Measurements from ENCODE around the gene MUC3A.
"Not testable (repeated sequence)": the region's sequence is repeated elsewhere in the genome, so short reads cannot be mapped to it uniquely, and the experiment has no call there.

The MUC3A gene

GRCh38 chr7:101007361-101007760, 58.0 kb downstream of the MUC3A start:
- not testable (repeated sequence) for H2AK5ac ChIP-seq (ENCODE audit: low read depth, low read length); H2BK120ac ChIP-seq (ENCODE audit: low read depth, low read length); H4K91ac ChIP-seq (ENCODE audit: low read depth, low read length, poor library complexity); H3K27me3 ChIP-seq (ENCODE audit: control insufficient read depth in 3 of 3, insufficient read depth in 3 of 3, low read depth in 1 of 3, low read length in 3 of 3); H2BK12ac ChIP-seq (ENCODE audit: low read length); H2AFZ ChIP-seq (ENCODE audit: low read length); H3K36me3 ChIP-seq (replicated peaks in 1 of 2; ENCODE audit: control insufficient read depth in 2 of 2, insufficient read depth in 2 of 2, low read length in 2 of 2); H3K23ac ChIP-seq (ENCODE audit: low read depth, low read length, poor library complexity); H3K4me3 ChIP-seq (ENCODE audit: low read length in 2 of 2); H3K18ac ChIP-seq (ENCODE audit: low read length); H3K14ac ChIP-seq (ENCODE audit: low read length); H2BK5ac ChIP-seq (ENCODE audit: low read length); H2BK15ac ChIP-seq (ENCODE audit: low read length); H3K4ac ChIP-seq (ENCODE audit: low read length); H4K8ac ChIP-seq (ENCODE audit: low read depth, low read length); H3K4me1 ChIP-seq (ENCODE audit: control insufficient read depth in 2 of 2, insufficient read depth in 1 of 2, low read depth in 1 of 2, low read length in 2 of 2); H3K9me3 ChIP-seq (replicated peaks in 1 of 2; ENCODE audit: control insufficient read depth in 2 of 2, insufficient read depth in 1 of 2, low read depth in 1 of 2, low read length in 2 of 2); H3K4me2 ChIP-seq (ENCODE audit: insufficient read depth, low read length, poor library complexity, severe bottlenecking); DNase-seq (ENCODE audit: low spot score); H3K27ac ChIP-seq (replicated peaks; ENCODE audit: low read length); H3K79me1 ChIP-seq (ENCODE audit: low read depth, low read length); H3K9ac ChIP-seq (ENCODE audit: low read depth, low read length, poor library complexity)
- no CpG with 5 or more reads among the region's 2 CpGs for WGBS, 2 donors (ENCODE audit: extremely low coverage in 2 of 2, insufficient read length in 2 of 2, insufficient replicate concordance in 1 of 2)

- Histone ChIP-seq H2BK5ac (ENCODE audit: low read length) (no peak overlapping the region), H4K8ac (ENCODE audit: low read depth, low read length) (no peak overlapping the region), H3K9ac (ENCODE audit: low read depth, low read length, poor library complexity) (peak overlapping the region; percentile 37), H3K27ac (replicated peaks; ENCODE audit: low read length) (no peak overlapping the region), H2BK15ac (ENCODE audit: low read length) (no peak overlapping the region), H3K23ac (ENCODE audit: low read depth, low read length, poor library complexity) (no peak overlapping the region), H3K79me1 (ENCODE audit: low read depth, low read length) (peaks cover 2% of the 10 kb centered on the region), H4K91ac (ENCODE audit: low read depth, low read length, poor library complexity) (no peak overlapping the region), H2BK12ac (ENCODE audit: low read length) (peak overlapping the region; percentile 32), H3K4me1 (ENCODE audit: control insufficient read depth in 2 of 2, insufficient read depth in 1 of 2, low read depth in 1 of 2, low read length in 2 of 2) (peaks cover 0 to 2% of the 10 kb centered on the region in 2 donors), H3K14ac (ENCODE audit: low read length) (peak overlapping the region; percentile 15), H3K4ac (ENCODE audit: low read length) (no peak overlapping the region), H2AK5ac (ENCODE audit: low read depth, low read length) (no peak overlapping the region), H3K4me3 (ENCODE audit: low read length in 2 of 2) (no peak overlapping the region), H3K4me2 (ENCODE audit: insufficient read depth, low read length, poor library complexity, severe bottlenecking) (no peak overlapping the region), H3K36me3 (replicated peaks in 1 of 2; ENCODE audit: control insufficient read depth in 2 of 2, insufficient read depth in 2 of 2, low read length in 2 of 2) (peaks cover 0 to 15% of the 10 kb centered on the region in 2 donors), H2BK120ac (ENCODE audit: low read depth, low read length) (no peak overlapping the region), H2AFZ (ENCODE audit: low read length) (no peak overlapping the region), H3K27me3 (ENCODE audit: control insufficient read depth in 3 of 3, insufficient read depth in 3 of 3, low read depth in 1 of 3, low read length in 3 of 3) (no peaks in the 10 kb centered on the region), H3K9me3 (replicated peaks in 1 of 2; ENCODE audit: control insufficient read depth in 2 of 2, insufficient read depth in 1 of 2, low read depth in 1 of 2, low read length in 2 of 2) (peaks cover 0 to 6% of the 10 kb centered on the region in 2 donors), H3K18ac (ENCODE audit: low read length) (no peak overlapping the region)
- no CpG with 5 or more reads among the region's 5 CpGs for WGBS, 2 donors (ENCODE audit: extremely low coverage in 2 of 2, insufficient read length in 2 of 2, insufficient replicate concordance in 1 of 2)
- DNase-seq (ENCODE audit: low spot score) = no peak
Observed at GRCh38 chr7:101009629-101010028, 60.3 kb downstream of the MUC3A start.

- peaks cover 0 to 15% of the 10 kb centered on the region in 2 donors for H3K36me3 ChIP-seq (replicated peaks in 1 of 2; ENCODE audit: control insufficient read depth in 2 of 2, insufficient read depth in 2 of 2, low read length in 2 of 2)
- no peak overlapping the region for H3K27ac ChIP-seq (replicated peaks; ENCODE audit: low read length)
- WGBS, 2 donors (ENCODE audit: extremely low coverage in 2 of 2, insufficient read length in 2 of 2, insufficient replicate concordance in 1 of 2) = no CpG with 5 or more reads among the region's 6 CpGs
- peak overlapping the region; percentile 60 for H3K14ac ChIP-seq (ENCODE audit: low read length)
- H2AFZ ChIP-seq (ENCODE audit: low read length) = no peak overlapping the region
- no peak overlapping the region for H2AK5ac ChIP-seq (ENCODE audit: low read depth, low read length)
- H3K4me3 ChIP-seq (ENCODE audit: low read length in 2 of 2) = no peak overlapping the region
- no peak overlapping the region for H3K4me2 ChIP-seq (ENCODE audit: insufficient read depth, low read length, poor library complexity, severe bottlenecking)
- peak overlapping the region; percentile 4 for H3K4ac ChIP-seq (ENCODE audit: low read length)
- peak overlapping the region; percentile 78 for H3K18ac ChIP-seq (ENCODE audit: low read length)
- no peak overlapping the region for H2BK15ac ChIP-seq (ENCODE audit: low read length)
- H4K91ac ChIP-seq (ENCODE audit: low read depth, low read length, poor library complexity) = no peak overlapping the region
- H3K4me1 ChIP-seq (ENCODE audit: control insufficient read depth in 2 of 2, insufficient read depth in 1 of 2, low read depth in 1 of 2, low read length in 2 of 2) = peaks cover 7 to 13% of the 10 kb centered on the region in 2 donors
- no peak overlapping the region for H2BK5ac ChIP-seq (ENCODE audit: low read length)
- no peak for DNase-seq (ENCODE audit: low spot score)
- H3K23ac ChIP-seq (ENCODE audit: low read depth, low read length, poor library complexity) = peak overlapping the region; percentile 21
- H3K79me1 ChIP-seq (ENCODE audit: low read depth, low read length) = peaks cover 2% of the 10 kb centered on the region
- H3K27me3 ChIP-seq (ENCODE audit: control insufficient read depth in 3 of 3, insufficient read depth in 3 of 3, low read depth in 1 of 3, low read length in 3 of 3) = no peaks in the 10 kb centered on the region
- peaks cover 0 to 6% of the 10 kb centered on the region in 2 donors for H3K9me3 ChIP-seq (replicated peaks in 1 of 2; ENCODE audit: control insufficient read depth in 2 of 2, insufficient read depth in 1 of 2, low read depth in 1 of 2, low read length in 2 of 2)
- no peak overlapping the region for H2BK12ac ChIP-seq (ENCODE audit: low read length)
- H2BK120ac ChIP-seq (ENCODE audit: low read depth, low read length) = no peak overlapping the region
- peak overlapping the region; percentile 35 for H3K9ac ChIP-seq (ENCODE audit: low read depth, low read length, poor library complexity)
- H4K8ac ChIP-seq (ENCODE audit: low read depth, low read length) = no peak overlapping the region
Observed at GRCh38 chr7:101012931-101013330, 63.6 kb downstream of the MUC3A start.

GRCh38 chr7:101015626-101016025, 66.3 kb downstream of the MUC3A start:
- Histone ChIP-seq H3K79me1 (ENCODE audit: low read depth, low read length) (no peaks in the 10 kb centered on the region), H3K4me2 (ENCODE audit: insufficient read depth, low read length, poor library complexity, severe bottlenecking) (no peak overlapping the region), H3K18ac (ENCODE audit: low read length) (peak overlapping the region; percentile 12), H2AK5ac (ENCODE audit: low read depth, low read length) (peak overlapping the region; percentile 16), H2BK5ac (ENCODE audit: low read length) (peak overlapping the region; percentile 4), H3K27me3 (ENCODE audit: control insufficient read depth in 3 of 3, insufficient read depth in 3 of 3, low read depth in 1 of 3, low read length in 3 of 3) (no peaks in the 10 kb centered on the region), H4K91ac (ENCODE audit: low read depth, low read length, poor library complexity) (no peak overlapping the region), H3K4me1 (ENCODE audit: control insufficient read depth in 2 of 2, insufficient read depth in 1 of 2, low read depth in 1 of 2, low read length in 2 of 2) (peaks cover 18 to 20% of the 10 kb centered on the region in 2 donors), H4K8ac (ENCODE audit: low read depth, low read length) (peak overlapping the region; percentile 58), H3K4me3 (ENCODE audit: low read length in 2 of 2) (no peak overlapping the region), H2AFZ (ENCODE audit: low read length) (no peak overlapping the region), H3K14ac (ENCODE audit: low read length) (no peak overlapping the region), H2BK15ac (ENCODE audit: low read length) (no peak overlapping the region), H2BK12ac (ENCODE audit: low read length) (peak overlapping the region; percentile 67), H3K27ac (replicated peaks; ENCODE audit: low read length) (no peak overlapping the region), H3K9ac (ENCODE audit: low read depth, low read length, poor library complexity) (no peak overlapping the region), H2BK120ac (ENCODE audit: low read depth, low read length) (no peak overlapping the region), H3K36me3 (replicated peaks in 1 of 2; ENCODE audit: control insufficient read depth in 2 of 2, insufficient read depth in 2 of 2, low read length in 2 of 2) (peaks cover 0 to 15% of the 10 kb centered on the region in 2 donors), H3K4ac (ENCODE audit: low read length) (no peak overlapping the region), H3K23ac (ENCODE audit: low read depth, low read length, poor library complexity) (peak overlapping the region; percentile 0), H3K9me3 (replicated peaks in 1 of 2; ENCODE audit: control insufficient read depth in 2 of 2, insufficient read depth in 1 of 2, low read depth in 1 of 2, low read length in 2 of 2) (peaks cover 0 to 6% of the 10 kb centered on the region in 2 donors)
- DNase-seq (ENCODE audit: low spot score) = no peak
- no CpG with 5 or more reads among the region's 8 CpGs for WGBS, 2 donors (ENCODE audit: extremely low coverage in 2 of 2, insufficient read length in 2 of 2, insufficient replicate concordance in 1 of 2)
